Measurements from ENCODE around the gene LARGE1. TPM values are rescaled to one million over a fixed set of nuclear protein-coding genes. Genes with fewer than 3 reads are reported as not detected.

LARGE1 gene
- total and polyA plus RNA-seq, 2 experiments from 2014 or later, result 21.2 to 23.6 TPM

GRCh38 chr22:33397381-33397907, 522.8 kb downstream of the LARGE1 start:
- peaks cover 6% of the 10 kb centered on the region for H3K4me1 ChIP-seq (ENCODE audit: insufficient read depth)
- H3K27me3 ChIP-seq, result no peaks in the 10 kb centered on the region
- no peaks in the 10 kb centered on the region for H4K20me1 ChIP-seq (ENCODE audit: insufficient read depth, poor library complexity, severe bottlenecking)
- DNase-seq (ENCODE audit: low spot score), result no peak
- no peak overlapping the region for H3K4me2 ChIP-seq
- H3K36me3 ChIP-seq (replicated peaks; ENCODE audit: insufficient read depth, low read depth), result no peaks in the 10 kb centered on the region
- TF ChIP-seq CTCF (IDR thresholded peaks at IDR 0.05; ENCODE audit: poor library complexity) (no peak), EZH2 (IDR thresholded peaks at IDR 0.05; ENCODE audit: borderline replicate concordance) (no peak), EZH2phosphoT487 (IDR thresholded peaks at IDR 0.05; ENCODE audit: low read depth, severe bottlenecking, unreplicated experiment) (no peak)
- H3K79me2 ChIP-seq, result no peaks in the 10 kb centered on the region
- H3K4me3 ChIP-seq, result no peak overlapping the region
- 95% methylated on average over 4 of the region's 4 CpGs for WGBS (ENCODE audit: low lambda C conversion rate, missing lambda C conversion rate)
- no peak overlapping the region for H3K27ac ChIP-seq
- H3K9me2 ChIP-seq (replicated peaks; ENCODE audit: insufficient read depth), result no peaks in the 10 kb centered on the region
- no peaks in the 10 kb centered on the region for H3K9me3 ChIP-seq (ENCODE audit: low read depth)
- H2AFZ ChIP-seq, result no peak overlapping the region

GRCh38 chr22:33393432-33393831, 526.8 kb downstream of the LARGE1 start:
- H3K9me3 ChIP-seq (ENCODE audit: low read depth), result no peaks in the 10 kb centered on the region
- no peak for DNase-seq (ENCODE audit: low spot score)
- H2AFZ ChIP-seq, result no peak overlapping the region
- H3K36me3 ChIP-seq (replicated peaks; ENCODE audit: insufficient read depth, low read depth), result no peaks in the 10 kb centered on the region
- H3K4me2 ChIP-seq, result no peak overlapping the region
- H3K4me1 ChIP-seq (ENCODE audit: insufficient read depth), result peaks cover 6% of the 10 kb centered on the region
- no peak overlapping the region for H3K4me3 ChIP-seq
- TF ChIP-seq EZH2phosphoT487 (IDR thresholded peaks at IDR 0.05; ENCODE audit: low read depth, severe bottlenecking, unreplicated experiment), result no peak
- no peak for TF ChIP-seq EZH2 (IDR thresholded peaks at IDR 0.05; ENCODE audit: borderline replicate concordance)
- no peak for TF ChIP-seq CTCF (IDR thresholded peaks at IDR 0.05; ENCODE audit: poor library complexity)
- WGBS (ENCODE audit: low lambda C conversion rate, missing lambda C conversion rate), result 70% methylated on average over 6 of the region's 6 CpGs
- H3K9me2 ChIP-seq (replicated peaks; ENCODE audit: insufficient read depth), result no peaks in the 10 kb centered on the region
- H3K79me2 ChIP-seq, result no peaks in the 10 kb centered on the region
- no peak overlapping the region for H3K27ac ChIP-seq
- H4K20me1 ChIP-seq (ENCODE audit: insufficient read depth, poor library complexity, severe bottlenecking), result no peaks in the 10 kb centered on the region
- H3K27me3 ChIP-seq, result no peaks in the 10 kb centered on the region

GRCh38 chr22:33391298-33391697, 529.0 kb downstream of the LARGE1 start:
- peaks cover 6% of the 10 kb centered on the region for H3K4me1 ChIP-seq (ENCODE audit: insufficient read depth)
- no peak overlapping the region for H3K4me2 ChIP-seq
- H3K4me3 ChIP-seq, result no peak overlapping the region
- H3K36me3 ChIP-seq (replicated peaks; ENCODE audit: insufficient read depth, low read depth), result no peaks in the 10 kb centered on the region
- H3K9me2 ChIP-seq (replicated peaks; ENCODE audit: insufficient read depth), result no peaks in the 10 kb centered on the region
- no peaks in the 10 kb centered on the region for H4K20me1 ChIP-seq (ENCODE audit: insufficient read depth, poor library complexity, severe bottlenecking)
- H3K9me3 ChIP-seq (ENCODE audit: low read depth), result no peaks in the 10 kb centered on the region
- no peak overlapping the region for H3K27ac ChIP-seq
- H3K27me3 ChIP-seq, result no peaks in the 10 kb centered on the region
- no peak for DNase-seq (ENCODE audit: low spot score)
- TF ChIP-seq CTCF (IDR thresholded peaks at IDR 0.05; ENCODE audit: poor library complexity) (no peak), EZH2phosphoT487 (IDR thresholded peaks at IDR 0.05; ENCODE audit: low read depth, severe bottlenecking, unreplicated experiment) (no peak), EZH2 (IDR thresholded peaks at IDR 0.05; ENCODE audit: borderline replicate concordance) (no peak)
- H2AFZ ChIP-seq, result no peak overlapping the region
- no peaks in the 10 kb centered on the region for H3K79me2 ChIP-seq

GRCh38 chr22:33389936-33390335, 530.3 kb downstream of the LARGE1 start:
- no peak for DNase-seq (ENCODE audit: low spot score)
- H3K36me3 ChIP-seq (replicated peaks; ENCODE audit: insufficient read depth, low read depth), result no peaks in the 10 kb centered on the region
- no peak overlapping the region for H3K27ac ChIP-seq
- 55% methylated on average over 4 of the region's 4 CpGs for WGBS (ENCODE audit: low lambda C conversion rate, missing lambda C conversion rate)
- no peaks in the 10 kb centered on the region for H3K27me3 ChIP-seq
- H3K79me2 ChIP-seq, result no peaks in the 10 kb centered on the region
- no peak overlapping the region for H3K4me2 ChIP-seq
- H4K20me1 ChIP-seq (ENCODE audit: insufficient read depth, poor library complexity, severe bottlenecking), result no peaks in the 10 kb centered on the region
- TF ChIP-seq CTCF (IDR thresholded peaks at IDR 0.05; ENCODE audit: poor library complexity) (no peak), EZH2 (IDR thresholded peaks at IDR 0.05; ENCODE audit: borderline replicate concordance) (no peak), EZH2phosphoT487 (IDR thresholded peaks at IDR 0.05; ENCODE audit: low read depth, severe bottlenecking, unreplicated experiment) (no peak)
- H3K9me3 ChIP-seq (ENCODE audit: low read depth), result no peaks in the 10 kb centered on the region
- H2AFZ ChIP-seq, result no peak overlapping the region
- H3K4me3 ChIP-seq, result no peak overlapping the region
- H3K9me2 ChIP-seq (replicated peaks; ENCODE audit: insufficient read depth), result no peaks in the 10 kb centered on the region
- peaks cover 6% of the 10 kb centered on the region for H3K4me1 ChIP-seq (ENCODE audit: insufficient read depth)

All from hepatocyte (in vitro differentiated cells).